GM12865 (cell line): Measurements from ENCODE around the gene ZNF692.

Experiments
- DNase-seq: peaks from one replicate; pipeline ENCODE4 v3.0.0; 2010; ENCODE audit warnings: low read depth
- H3K4me3 ChIP-seq: 2 replicates; pipeline ENCODE4 v1.5.1; 2011; ENCODE audit warnings: mild to moderate bottlenecking, low read depth, low read length, control low read depth
- CTCF ChIP-seq: IDR thresholded peaks from 2 replicates; pipeline ENCODE4 v1.5.1; 2011; ENCODE audit warnings: low read length, control low read depth, low read depth, inconsistent platforms; ENCODE audit not compliant: insufficient read depth; ENCODE audit errors: missing control alignments

Gene ZNF692, protein sequence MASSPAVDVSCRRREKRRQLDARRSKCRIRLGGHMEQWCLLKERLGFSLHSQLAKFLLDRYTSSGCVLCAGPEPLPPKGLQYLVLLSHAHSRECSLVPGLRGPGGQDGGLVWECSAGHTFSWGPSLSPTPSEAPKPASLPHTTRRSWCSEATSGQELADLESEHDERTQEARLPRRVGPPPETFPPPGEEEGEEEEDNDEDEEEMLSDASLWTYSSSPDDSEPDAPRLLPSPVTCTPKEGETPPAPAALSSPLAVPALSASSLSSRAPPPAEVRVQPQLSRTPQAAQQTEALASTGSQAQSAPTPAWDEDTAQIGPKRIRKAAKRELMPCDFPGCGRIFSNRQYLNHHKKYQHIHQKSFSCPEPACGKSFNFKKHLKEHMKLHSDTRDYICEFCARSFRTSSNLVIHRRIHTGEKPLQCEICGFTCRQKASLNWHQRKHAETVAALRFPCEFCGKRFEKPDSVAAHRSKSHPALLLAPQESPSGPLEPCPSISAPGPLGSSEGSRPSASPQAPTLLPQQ

GRCh38 chr1:248858891-248859889 lies at the start of gene ZNF692:
Gene ZNF692 (minus strand): TSS chr1:248859085. CDS start chr1:248858309, 776 bp downstream.
- H3K4me3 ChIP-seq, result peak within 1 kb of the TSS; percentile 94
- TF ChIP-seq CTCF, result no peak
- DNase-seq, result peak; percentile 99

DNA sequence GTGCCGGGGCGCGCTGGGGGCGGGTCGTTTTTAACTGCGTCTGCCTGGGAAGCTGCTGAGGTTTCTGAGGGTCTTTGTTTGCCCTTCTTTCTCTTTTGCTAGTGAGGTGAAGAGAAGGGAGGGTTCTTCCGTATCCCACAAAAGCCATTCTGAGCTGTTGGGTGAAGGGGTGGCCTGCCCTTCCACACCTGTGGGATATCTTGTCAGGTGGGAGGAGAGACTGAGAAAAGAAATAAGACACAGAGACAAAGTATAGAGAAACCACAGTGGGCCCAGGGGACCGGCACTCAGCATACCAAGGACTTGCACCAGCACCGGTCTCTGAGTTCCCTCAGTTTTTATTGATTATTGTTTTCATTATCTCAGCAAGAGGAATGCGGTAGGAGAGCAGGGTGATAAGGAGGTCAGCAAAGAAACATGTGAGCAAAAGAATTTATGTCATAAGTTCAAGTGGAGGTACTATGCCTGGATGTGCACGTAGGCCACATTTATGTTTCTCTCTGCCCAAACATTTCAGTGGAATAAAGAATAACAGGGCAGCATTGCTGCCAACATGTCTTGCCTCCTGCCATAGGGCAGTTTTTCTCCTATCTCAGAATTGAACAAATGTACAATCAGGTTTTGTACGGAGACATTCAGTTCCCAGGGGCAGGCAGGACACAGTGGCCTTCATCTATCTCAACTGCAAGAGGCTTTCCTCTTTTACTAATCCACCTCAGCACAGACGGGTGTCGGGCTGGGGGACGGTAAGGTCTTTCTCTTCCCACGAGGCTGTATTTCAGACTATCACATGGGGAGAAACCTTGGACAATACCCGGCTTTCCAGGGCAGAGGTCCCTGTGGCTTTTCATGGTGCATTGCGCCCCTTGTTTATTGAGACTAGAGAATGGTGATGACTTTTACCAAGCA lies 48.1 kb upstream of the ZNF692 start:
- no peak for DNase-seq
- peak overlapping the region; percentile 70 for H3K4me3 ChIP-seq
- TF ChIP-seq CTCF, result no peak

GRCh38 chr1:248906009-248906752 lies 47.3 kb upstream of the ZNF692 start, which contains the start of gene PGBD2:
Gene PGBD2 (plus strand): TSS chr1:248906235. CDS start chr1:248913863, 7,628 bp downstream.
- H3K4me3 ChIP-seq, result peak within 1 kb of the TSS; percentile 70
- TF ChIP-seq CTCF, result peak; percentile 79
- peak; percentile 97 for DNase-seq

GRCh38 chr1:248905662-248906008 lies 46.8 kb upstream of the ZNF692 start:
- TF ChIP-seq CTCF, result no peak
- DNase-seq, result no peak
- peak overlapping the region; percentile 67 for H3K4me3 ChIP-seq

GRCh38 chr1:248904437-248905216 lies 45.7 kb upstream of the ZNF692 start:
- H3K4me3 ChIP-seq, result no peak overlapping the region
- DNase-seq, result no peak
- TF ChIP-seq CTCF, result no peak
